HG02938 (cell line): Measurements from ENCODE around the gene KCNMA1.

Experiments
- ATAC-seq: cut with Tn5 transposase; IDR thresholded peaks from one replicate; pipeline ENCODE4 v1.9.1; 2021; ENCODE audit warnings: mild to moderate bottlenecking, moderate library complexity; ENCODE audit not compliant: unreplicated experiment

KCNMA1 gene

GRCh38 chr10:77234599-77234998, 403.0 kb downstream of the KCNMA1 start:
- ATAC-seq, result no peak

- ATAC-seq, result no peak
Measured at GRCh38 chr10:77233466-77233865, 404.1 kb downstream of the KCNMA1 start.

- no peak for ATAC-seq
Measured at GRCh38 chr10:77231884-77232610, 405.6 kb downstream of the KCNMA1 start.

- no peak for ATAC-seq
Measured at GRCh38 chr10:77231375-77231774, 406.2 kb downstream of the KCNMA1 start.

- no peak for ATAC-seq
Measured at GRCh38 chr10:77230194-77230593, 407.4 kb downstream of the KCNMA1 start.

- ATAC-seq, result no peak
Measured at GRCh38 chr10:77229704-77230103, 407.9 kb downstream of the KCNMA1 start.

- ATAC-seq, result no peak
Measured at GRCh38 chr10:77228559-77228958, 409.0 kb downstream of the KCNMA1 start.

- ATAC-seq, result no peak
Measured at GRCh38 chr10:77226853-77227565, 410.6 kb downstream of the KCNMA1 start.

- no peak for ATAC-seq
Measured at GRCh38 chr10:77226452-77226851, 411.2 kb downstream of the KCNMA1 start.

GRCh38 chr10:77226020-77226419, 411.6 kb downstream of the KCNMA1 start:
- ATAC-seq, result no peak

GRCh38 chr10:77223526-77224460, 413.8 kb downstream of the KCNMA1 start:
- ATAC-seq, result no peak

- ATAC-seq, result no peak
Measured at GRCh38 chr10:77220150-77220549, 417.5 kb downstream of the KCNMA1 start.

GRCh38 chr10:77219046-77219445, 418.6 kb downstream of the KCNMA1 start:
- no peak for ATAC-seq

GRCh38 chr10:77214799-77215198, 422.8 kb downstream of the KCNMA1 start:
- ATAC-seq, result no peak

- no peak for ATAC-seq
Measured at GRCh38 chr10:77212632-77213031, 425.0 kb downstream of the KCNMA1 start.

GRCh38 chr10:77210645-77211044, 427.0 kb downstream of the KCNMA1 start:
- ATAC-seq, result no peak

GRCh38 chr10:77208684-77209256, 428.8 kb downstream of the KCNMA1 start:
- ATAC-seq, result no peak

GRCh38 chr10:77207828-77208185, 429.8 kb downstream of the KCNMA1 start:
- ATAC-seq, result no peak

GRCh38 chr10:77207182-77207827, 430.3 kb downstream of the KCNMA1 start:
- no peak for ATAC-seq

- ATAC-seq, result no peak
Measured at GRCh38 chr10:77205135-77205534, 432.5 kb downstream of the KCNMA1 start.

- no peak for ATAC-seq
Measured at GRCh38 chr10:77204171-77204570, 433.4 kb downstream of the KCNMA1 start.
